GM12801 (cell line): Measurements from ENCODE around the gene RNGTT.

Experiments used
- CTCF ChIP-seq: IDR thresholded peaks from one replicate; pipeline ENCODE4 v1.5.1; 2011; ENCODE audit warnings: control low read depth; ENCODE audit not compliant: insufficient read length; ENCODE audit errors: extremely low read depth

RNGTT gene

GRCh38 chr6:88764081-88764480, 199.3 kb downstream of the RNGTT start:
- TF ChIP-seq CTCF, result no peak

- TF ChIP-seq CTCF, result no peak
Observed at GRCh38 chr6:88763160-88763559, 200.3 kb downstream of the RNGTT start.

GRCh38 chr6:88761237-88762031, 202.0 kb downstream of the RNGTT start:
- TF ChIP-seq CTCF, result no peak

GRCh38 chr6:88760091-88760490, 203.3 kb downstream of the RNGTT start:
- TF ChIP-seq CTCF, result no peak

- no peak for TF ChIP-seq CTCF
Observed at GRCh38 chr6:88750936-88751335, 212.5 kb downstream of the RNGTT start.

GRCh38 chr6:88749849-88750248, 213.6 kb downstream of the RNGTT start:
- no peak for TF ChIP-seq CTCF

GRCh38 chr6:88748141-88748540, 215.3 kb downstream of the RNGTT start:
- TF ChIP-seq CTCF, result no peak
